A549 (cell line): ENCODE results near the gene PBRM1.

Source experiments
- CEBPB ChIP-seq, 2 experiments: fragments of >200 bp in 1 of 2; sonication (Bioruptor Twin) in 1 of 2; formaldehyde crosslinking in 1 of 2; IDR thresholded peaks; 2 replicates each; pipeline ENCODE4 v1.6.1; 2012 to 2016
- CTCF ChIP-seq: fragments of >200 bp; sonication (Bioruptor Twin); formaldehyde crosslinking; IDR thresholded peaks from 3 replicates; pipeline ENCODE4 v1.5.1; 2016
- SMC3 ChIP-seq: fragments of >200 bp; sonication (Bioruptor Twin); formaldehyde crosslinking; IDR thresholded peaks from 3 replicates; pipeline ENCODE4 v1.6.1; 2018; ENCODE audit warnings: inconsistent platforms

DNA sequence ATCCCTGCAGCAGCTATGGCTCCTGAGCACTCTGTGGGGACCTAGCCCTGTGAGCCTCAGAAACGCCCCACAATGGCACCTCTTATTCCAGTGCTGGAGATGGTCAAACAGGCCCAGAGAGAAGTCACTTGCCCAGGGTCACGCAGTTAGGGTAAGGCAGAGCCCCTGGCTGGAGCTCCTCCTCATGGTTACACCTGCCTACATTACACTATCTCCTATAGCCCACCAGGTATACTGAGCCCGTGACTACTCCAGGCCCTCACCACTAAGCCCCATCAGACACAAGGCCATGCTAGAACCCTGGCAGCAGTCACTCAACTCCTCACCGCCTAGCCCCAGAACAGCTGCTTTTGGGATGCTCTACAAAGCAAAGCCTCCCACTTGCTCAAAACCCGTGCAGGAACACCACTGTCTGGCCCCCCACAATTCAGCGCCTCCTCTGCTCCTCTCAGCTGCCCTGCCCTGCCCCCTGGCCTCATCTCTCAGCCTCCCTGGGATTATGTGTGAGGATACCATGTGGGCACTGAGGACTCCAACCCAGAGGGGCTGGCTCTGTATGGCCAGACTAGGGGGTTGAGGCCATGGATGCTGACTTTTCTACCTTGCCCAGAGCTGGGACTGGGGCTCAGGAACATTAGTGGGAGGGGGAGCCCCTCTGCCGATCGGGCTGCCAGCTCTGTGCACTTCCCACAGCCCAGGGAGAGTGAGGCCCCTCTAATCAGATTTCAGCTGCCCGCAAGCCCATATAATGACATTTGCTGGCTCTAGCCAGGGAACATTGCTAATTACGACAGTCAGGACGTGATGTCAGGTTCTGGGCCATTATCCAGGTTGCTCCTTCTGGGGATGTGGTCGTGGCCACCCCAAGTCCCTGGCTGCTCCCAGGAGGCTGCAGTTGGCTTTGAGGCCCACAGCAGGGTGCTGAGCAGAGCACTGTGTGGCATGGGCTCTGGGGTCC lies 156.1 kb downstream of the PBRM1 start:
- TF ChIP-seq CTCF (no peak), CEBPB (IDR thresholded peaks at IDR 0.05) (no peak), SMC3 (no peak)
